Smooth muscle cell (in vitro differentiated cells): ENCODE results near the gene AP3M1. TPM values are rescaled to one million over a fixed set of nuclear protein-coding genes. Genes with fewer than 3 reads are reported as not detected.

Experiments
- DNase-seq: peaks from one replicate; lab custom pipeline; 2025; ENCODE audit not compliant: unreplicated experiment; lab: John Stamatoyannopoulos, UW
- H2AFZ ChIP-seq: fragments of 200-600 bp; sonication (generic); 2 replicates; pipeline ENCODE4 v1.6.0; 2016; ENCODE audit warnings: antibody characterized with exemption, low read depth, mild to moderate bottlenecking
- H3F3A ChIP-seq: fragments of 200-600 bp; sonication (generic); 2 replicates; pipeline ENCODE4 v1.6.0; 2017; ENCODE audit warnings: antibody characterized with exemption, low read depth
- H3K27ac ChIP-seq: fragments of 200-600 bp; sonication (generic); 2 replicates; pipeline ENCODE4 v1.5.1; 2016; ENCODE audit warnings: low read depth, mild to moderate bottlenecking
- H3K27me3 ChIP-seq: fragments of 200-600 bp; sonication (generic); 2 replicates; pipeline ENCODE4 v1.6.1; 2016; ENCODE audit warnings: low read depth, mild to moderate bottlenecking
- H3K36me3 ChIP-seq: fragments of 200-600 bp; sonication (generic); 2 replicates; pipeline ENCODE4 v1.5.1; 2016; ENCODE audit warnings: low read depth
- H3K4me1 ChIP-seq: fragments of 200-600 bp; sonication (generic); 2 replicates; pipeline ENCODE4 v1.5.1; 2016; ENCODE audit warnings: low read depth
- H3K4me2 ChIP-seq: fragments of 200-600 bp; sonication (generic); 2 replicates; pipeline ENCODE4 v1.6.0; 2016; ENCODE audit warnings: mild to moderate bottlenecking
- H3K4me3 ChIP-seq: fragments of 200-600 bp; sonication (generic); 2 replicates; pipeline ENCODE4 v1.5.1; 2016; ENCODE audit warnings: mild to moderate bottlenecking
- H3K79me2 ChIP-seq: fragments of 200-600 bp; sonication (generic); 2 replicates; pipeline ENCODE4 v1.6.0; 2016; ENCODE audit warnings: low read depth, mild to moderate bottlenecking
- H3K9ac ChIP-seq: fragments of 200-600 bp; sonication (generic); 2 replicates; pipeline ENCODE4 v1.6.0; 2016; ENCODE audit warnings: low read depth
- H3K9me3 ChIP-seq: fragments of 200-600 bp; sonication (generic); replicated peaks from 2 replicates; pipeline ENCODE4 v1.5.1; 2016; ENCODE audit warnings: low read depth
- H4K20me1 ChIP-seq: fragments of 200-600 bp; sonication (generic); 2 replicates; pipeline ENCODE4 v1.6.0; 2016; ENCODE audit warnings: low read depth
- WGBS: methylation state at CpG from one replicate; pipeline ENCODE4 v1.1.7; 2016; ENCODE audit warnings: low lambda C conversion rate; 5-methylcytosine and 5-hydroxymethylcytosine counted together
- polyA plus RNA-seq: library from polyadenylated mRNA; unstranded; fragments of >200 nt; fragmentation: Nextera tagmentation; extraction: Ambion mirVana; gene quantifications from 2 replicates; pipeline ENCODE4 v1.2.1, GENCODE V29; 2016
- total RNA-seq: library from RNA; depleted of rRNA; stranded (reverse); fragments of >200 nt; gene quantifications from 2 replicates; pipeline ENCODE4 v1.2.3, GENCODE V29; 2014
- TF ChIP-seq, protein P1 (sequence below): fragments of 200-600 bp; sonication (generic); IDR thresholded peaks from 2 replicates; pipeline ENCODE4 v1.5.1; 2017; ENCODE audit warnings: borderline replicate concordance, mild to moderate bottlenecking, antibody characterized with exemption; ENCODE audit not compliant: insufficient read depth, poor library complexity, severe bottlenecking

AP3M1 gene, protein sequence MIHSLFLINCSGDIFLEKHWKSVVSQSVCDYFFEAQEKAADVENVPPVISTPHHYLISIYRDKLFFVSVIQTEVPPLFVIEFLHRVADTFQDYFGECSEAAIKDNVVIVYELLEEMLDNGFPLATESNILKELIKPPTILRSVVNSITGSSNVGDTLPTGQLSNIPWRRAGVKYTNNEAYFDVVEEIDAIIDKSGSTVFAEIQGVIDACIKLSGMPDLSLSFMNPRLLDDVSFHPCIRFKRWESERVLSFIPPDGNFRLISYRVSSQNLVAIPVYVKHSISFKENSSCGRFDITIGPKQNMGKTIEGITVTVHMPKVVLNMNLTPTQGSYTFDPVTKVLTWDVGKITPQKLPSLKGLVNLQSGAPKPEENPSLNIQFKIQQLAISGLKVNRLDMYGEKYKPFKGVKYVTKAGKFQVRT
- total RNA-seq, result 28.5 and 29.3 TPM in 2 replicates
- polyA plus RNA-seq, result 18.3 and 29.1 TPM in 2 replicates

DNA sequence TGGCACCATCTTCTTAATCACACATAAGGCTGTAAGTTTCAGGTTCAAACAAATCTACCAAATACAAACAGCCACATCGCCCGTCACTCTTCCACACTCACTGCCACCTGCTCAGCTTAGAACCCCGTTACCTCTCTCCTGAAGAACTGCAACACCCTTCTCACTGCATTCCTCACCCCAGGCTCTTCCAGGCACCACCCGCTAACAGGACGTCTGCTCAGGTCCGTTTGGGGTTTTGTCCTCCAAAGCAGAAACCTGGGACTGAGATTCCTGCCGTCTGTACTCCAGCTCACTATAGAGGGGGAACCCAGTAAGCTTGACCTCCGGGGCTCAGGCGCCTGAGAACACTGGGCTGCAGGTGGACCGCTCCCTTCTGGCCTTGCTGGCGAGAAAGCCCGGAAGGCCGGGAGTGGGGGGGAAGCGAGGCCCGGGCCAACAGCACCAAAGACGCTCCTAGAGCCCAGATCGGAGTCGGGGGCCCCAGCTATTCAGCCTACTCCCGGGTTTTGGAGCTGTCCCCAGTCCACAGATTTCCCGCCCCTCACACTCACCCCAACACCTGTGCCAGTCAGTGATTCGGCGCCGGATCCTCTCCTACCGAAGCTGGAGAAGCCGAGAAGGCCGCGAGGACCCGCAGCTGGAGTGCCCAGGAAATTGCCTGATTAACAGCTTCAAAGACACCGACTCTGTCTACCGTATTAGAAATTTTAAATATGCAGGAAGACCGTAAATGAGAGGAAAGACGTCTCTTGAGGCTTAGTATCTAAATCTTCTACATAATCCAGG, at the start of gene AP3M1:
AP3M1 (minus strand) TSS at position 625 of the 786 bp plus-strand sequence. CDS start 12,449 bp downstream, outside the sequence.
- Histone ChIP-seq H3K9ac (peak within 1 kb of the TSS; percentile 94), H3K9me3 (no peaks in the 10 kb centered on the region), H4K20me1 (peaks cover 29% of the 10 kb centered on the region), H3K79me2 (peaks cover 59% of the 10 kb centered on the region), H3F3A (peaks cover 15% of the 10 kb centered on the region), H3K4me1 (peaks cover 21% of the 10 kb centered on the region), H3K36me3 (no peaks in the 10 kb centered on the region), H3K4me3 (peak within 1 kb of the TSS; percentile 76), H3K27ac (peak within 1 kb of the TSS; percentile 96), H3K4me2 (peak within 1 kb of the TSS; percentile 99), H3K27me3 (no peaks in the 10 kb centered on the region), H2AFZ (peak within 1 kb of the TSS; percentile 88)
- WGBS, result 2% methylated on average over 32 of the region's 32 CpGs
- DNase-seq, result peak; percentile 53
- TF ChIP-seq, protein P1, sequence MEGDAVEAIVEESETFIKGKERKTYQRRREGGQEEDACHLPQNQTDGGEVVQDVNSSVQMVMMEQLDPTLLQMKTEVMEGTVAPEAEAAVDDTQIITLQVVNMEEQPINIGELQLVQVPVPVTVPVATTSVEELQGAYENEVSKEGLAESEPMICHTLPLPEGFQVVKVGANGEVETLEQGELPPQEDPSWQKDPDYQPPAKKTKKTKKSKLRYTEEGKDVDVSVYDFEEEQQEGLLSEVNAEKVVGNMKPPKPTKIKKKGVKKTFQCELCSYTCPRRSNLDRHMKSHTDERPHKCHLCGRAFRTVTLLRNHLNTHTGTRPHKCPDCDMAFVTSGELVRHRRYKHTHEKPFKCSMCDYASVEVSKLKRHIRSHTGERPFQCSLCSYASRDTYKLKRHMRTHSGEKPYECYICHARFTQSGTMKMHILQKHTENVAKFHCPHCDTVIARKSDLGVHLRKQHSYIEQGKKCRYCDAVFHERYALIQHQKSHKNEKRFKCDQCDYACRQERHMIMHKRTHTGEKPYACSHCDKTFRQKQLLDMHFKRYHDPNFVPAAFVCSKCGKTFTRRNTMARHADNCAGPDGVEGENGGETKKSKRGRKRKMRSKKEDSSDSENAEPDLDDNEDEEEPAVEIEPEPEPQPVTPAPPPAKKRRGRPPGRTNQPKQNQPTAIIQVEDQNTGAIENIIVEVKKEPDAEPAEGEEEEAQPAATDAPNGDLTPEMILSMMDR, result no peak

DNA sequence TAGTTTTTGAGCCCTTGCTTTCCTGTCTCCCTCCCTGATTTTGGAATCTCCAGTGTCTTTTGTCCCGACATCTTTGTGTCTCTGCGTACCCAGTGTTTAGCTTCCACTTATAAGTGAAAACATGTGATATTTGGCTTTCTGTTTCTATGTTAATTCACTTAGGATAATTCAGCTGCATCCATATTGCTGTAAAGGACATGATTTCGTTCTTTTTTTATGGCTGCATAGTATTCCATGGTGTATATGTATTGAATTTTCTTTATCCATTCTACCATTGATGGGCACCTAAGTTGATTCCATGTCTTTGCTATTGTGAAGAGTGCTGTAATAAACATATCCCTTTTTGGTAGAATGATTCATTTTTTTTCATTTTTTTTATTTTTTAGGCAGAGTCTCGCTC, 48.7 kb upstream of the AP3M1 start:
- no peaks in the 10 kb centered on the region for H3K4me1 ChIP-seq
- TF ChIP-seq, protein P1, result no peak
- H3K36me3 ChIP-seq, result no peaks in the 10 kb centered on the region
- H3K79me2 ChIP-seq, result peaks cover 46% of the 10 kb centered on the region
- peaks cover 11% of the 10 kb centered on the region for H4K20me1 ChIP-seq
- no peak overlapping the region for H3K9ac ChIP-seq
- H3K9me3 ChIP-seq, result no peaks in the 10 kb centered on the region
- no peak overlapping the region for H3K27ac ChIP-seq
- H3K4me3 ChIP-seq, result no peak overlapping the region
- 94% methylated on average over 4 of the region's 4 CpGs for WGBS
- H3K4me2 ChIP-seq, result no peak overlapping the region
- no peaks in the 10 kb centered on the region for H3K27me3 ChIP-seq
- no peak for DNase-seq
- no peak overlapping the region for H2AFZ ChIP-seq
- no peaks in the 10 kb centered on the region for H3F3A ChIP-seq

DNA sequence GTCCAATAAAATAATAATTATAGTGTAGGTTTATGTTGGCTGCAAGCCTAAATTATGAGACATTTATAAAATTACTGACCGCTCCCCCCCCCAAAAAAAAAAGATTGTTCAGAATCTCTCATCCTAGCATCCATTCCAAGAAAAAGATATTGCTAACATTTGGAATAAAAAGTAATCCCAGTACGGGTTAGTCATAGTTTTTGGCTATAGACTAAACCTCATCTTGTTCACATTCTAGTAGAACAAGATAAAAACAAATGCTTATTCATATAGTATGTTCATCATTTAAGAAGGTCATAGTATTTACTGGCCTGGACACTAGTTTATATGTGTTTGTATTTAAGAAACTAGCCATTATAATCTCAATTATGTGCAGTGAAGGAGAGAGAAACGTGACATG, 44.4 kb upstream of the AP3M1 start:
- DNase-seq, result no peak
- no peaks in the 10 kb centered on the region for H3K27me3 ChIP-seq
- no peaks in the 10 kb centered on the region for H3F3A ChIP-seq
- no peaks in the 10 kb centered on the region for H3K9me3 ChIP-seq
- no peak overlapping the region for H3K4me3 ChIP-seq
- peaks cover 18% of the 10 kb centered on the region for H4K20me1 ChIP-seq
- no peak overlapping the region for H3K4me2 ChIP-seq
- no peaks in the 10 kb centered on the region for H3K36me3 ChIP-seq
- peaks cover 5% of the 10 kb centered on the region for H3K4me1 ChIP-seq
- TF ChIP-seq, protein P1, result no peak
- 95% methylated on average over 3 of the region's 3 CpGs for WGBS
- no peak overlapping the region for H3K9ac ChIP-seq
- H3K27ac ChIP-seq, result no peak overlapping the region
- H3K79me2 ChIP-seq, result peaks cover 79% of the 10 kb centered on the region
- no peak overlapping the region for H2AFZ ChIP-seq
